Nephron progenitor cell (in vitro differentiated cells): ENCODE measurements around the gene OR5H14.

Experiments used
- DNase-seq: peaks from one replicate; pipeline ENCODE4 v3.0.0; 2021
- H3K27ac Mint-ChIP-seq: 2 replicates; pipeline ENCODE4 v1.8.0; 2021; ENCODE audit warnings: mild to moderate bottlenecking, moderate library complexity, mixed read lengths
- H3K27me3 Mint-ChIP-seq: 2 replicates; pipeline ENCODE4 v1.8.0; 2021; ENCODE audit warnings: mild to moderate bottlenecking, low read depth, mixed read lengths; ENCODE audit not compliant: poor library complexity
- H3K36me3 Mint-ChIP-seq: 2 replicates; pipeline ENCODE4 v1.8.0; 2021; ENCODE audit warnings: low read depth, mixed read lengths
- H3K4me1 Mint-ChIP-seq: 2 replicates; pipeline ENCODE4 v1.8.0; 2021; ENCODE audit warnings: mixed read lengths
- H3K4me3 Mint-ChIP-seq: 2 replicates; pipeline ENCODE4 v1.8.0; 2021; ENCODE audit warnings: mild to moderate bottlenecking, moderate library complexity, mixed read lengths
- H3K9me3 Mint-ChIP-seq: 2 replicates; pipeline ENCODE4 v1.8.0; 2021; ENCODE audit warnings: mild to moderate bottlenecking, moderate library complexity, mixed read lengths
- TF ChIP-seq, protein P1 (sequence below): fragments of 200-600 bp; sonication (generic); IDR thresholded peaks from 2 replicates; pipeline ENCODE4 v1.5.0; 2021; ENCODE audit warnings: antibody characterized with exemption

Gene OR5H14

GRCh38 chr3:98151241-98151640, 4.0 kb downstream of the OR5H14 start:
- H3K4me1 Mint-ChIP-seq: no peaks in the 10 kb centered on the region
- no peaks in the 10 kb centered on the region for H3K27me3 Mint-ChIP-seq
- TF ChIP-seq, protein P1, sequence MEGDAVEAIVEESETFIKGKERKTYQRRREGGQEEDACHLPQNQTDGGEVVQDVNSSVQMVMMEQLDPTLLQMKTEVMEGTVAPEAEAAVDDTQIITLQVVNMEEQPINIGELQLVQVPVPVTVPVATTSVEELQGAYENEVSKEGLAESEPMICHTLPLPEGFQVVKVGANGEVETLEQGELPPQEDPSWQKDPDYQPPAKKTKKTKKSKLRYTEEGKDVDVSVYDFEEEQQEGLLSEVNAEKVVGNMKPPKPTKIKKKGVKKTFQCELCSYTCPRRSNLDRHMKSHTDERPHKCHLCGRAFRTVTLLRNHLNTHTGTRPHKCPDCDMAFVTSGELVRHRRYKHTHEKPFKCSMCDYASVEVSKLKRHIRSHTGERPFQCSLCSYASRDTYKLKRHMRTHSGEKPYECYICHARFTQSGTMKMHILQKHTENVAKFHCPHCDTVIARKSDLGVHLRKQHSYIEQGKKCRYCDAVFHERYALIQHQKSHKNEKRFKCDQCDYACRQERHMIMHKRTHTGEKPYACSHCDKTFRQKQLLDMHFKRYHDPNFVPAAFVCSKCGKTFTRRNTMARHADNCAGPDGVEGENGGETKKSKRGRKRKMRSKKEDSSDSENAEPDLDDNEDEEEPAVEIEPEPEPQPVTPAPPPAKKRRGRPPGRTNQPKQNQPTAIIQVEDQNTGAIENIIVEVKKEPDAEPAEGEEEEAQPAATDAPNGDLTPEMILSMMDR: no peak
- no peaks in the 10 kb centered on the region for H3K9me3 Mint-ChIP-seq
- H3K36me3 Mint-ChIP-seq: no peaks in the 10 kb centered on the region
- no peak overlapping the region for H3K27ac Mint-ChIP-seq
- H3K4me3 Mint-ChIP-seq: no peak overlapping the region
- DNase-seq: no peak

DNA sequence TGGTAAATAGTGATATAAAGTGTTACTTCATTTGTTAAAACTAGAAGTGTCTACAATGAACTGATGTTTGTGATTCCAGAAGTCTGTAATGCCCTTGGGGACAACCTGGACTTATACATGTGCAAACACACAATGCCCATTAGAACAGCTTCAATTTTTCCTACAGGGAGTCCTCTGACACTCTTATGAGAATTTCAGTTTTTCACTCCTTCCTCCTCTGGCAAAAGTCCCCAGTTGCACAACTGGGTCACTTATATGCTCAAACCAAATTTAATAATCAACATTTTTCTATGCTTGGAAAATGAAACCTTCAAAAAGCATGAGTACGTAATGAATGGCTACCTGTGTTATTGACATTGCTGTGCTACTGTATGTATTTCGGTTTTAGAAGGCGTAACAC, 19.1 kb downstream of the OR5H14 start, which contains the start of gene OR5H15:
Gene OR5H15, plus strand, starts transcription at position 301 of the 400 bp plus-strand sequence. CDS start 2,004 bp downstream, outside the sequence.
- no peak for DNase-seq
- Mint-ChIP-seq H3K4me1 (no peaks in the 10 kb centered on the region), H3K27me3 (no peaks in the 10 kb centered on the region), H3K4me3 (no peak within 1 kb of the TSS), H3K9me3 (no peaks in the 10 kb centered on the region), H3K27ac (no peak within 1 kb of the TSS), H3K36me3 (no peaks in the 10 kb centered on the region)
- TF ChIP-seq, protein P1: no peak

DNA sequence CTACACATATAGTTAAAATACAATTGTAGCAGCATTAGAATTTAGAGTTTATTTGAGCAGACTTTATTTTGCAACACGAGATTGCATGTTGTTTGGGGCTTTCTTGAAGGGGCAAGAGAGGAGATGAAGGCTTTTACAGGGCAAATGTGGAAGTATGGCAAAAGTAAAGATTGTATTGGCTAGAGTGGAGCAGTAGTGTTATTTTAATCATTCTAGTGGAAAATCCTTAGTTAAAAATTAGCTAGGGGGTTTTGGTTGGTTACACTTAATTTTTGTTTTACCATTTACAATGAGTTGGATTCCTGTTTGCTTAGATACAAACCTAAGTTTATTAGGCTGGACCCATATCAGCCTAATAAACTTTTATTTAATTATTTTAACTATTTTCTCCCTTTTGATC, 23.8 kb downstream of the OR5H14 start:
- no peak for DNase-seq
- TF ChIP-seq, protein P1: no peak
- H3K27me3 Mint-ChIP-seq: no peaks in the 10 kb centered on the region
- H3K4me1 Mint-ChIP-seq: no peaks in the 10 kb centered on the region
- no peak overlapping the region for H3K4me3 Mint-ChIP-seq
- peaks cover 18% of the 10 kb centered on the region for H3K9me3 Mint-ChIP-seq
- H3K36me3 Mint-ChIP-seq: no peaks in the 10 kb centered on the region
- no peak overlapping the region for H3K27ac Mint-ChIP-seq

- no peaks in the 10 kb centered on the region for H3K36me3 Mint-ChIP-seq
- peaks cover 30% of the 10 kb centered on the region for H3K9me3 Mint-ChIP-seq
- DNase-seq: no peak
- no peak overlapping the region for H3K27ac Mint-ChIP-seq
- H3K27me3 Mint-ChIP-seq: no peaks in the 10 kb centered on the region
- TF ChIP-seq, protein P1: no peak
- no peak overlapping the region for H3K4me3 Mint-ChIP-seq
- H3K4me1 Mint-ChIP-seq: no peaks in the 10 kb centered on the region
Measured at GRCh38 chr3:98172621-98173020, 25.3 kb downstream of the OR5H14 start.

- TF ChIP-seq, protein P1: no peak
- no peaks in the 10 kb centered on the region for H3K36me3 Mint-ChIP-seq
- H3K4me1 Mint-ChIP-seq: no peaks in the 10 kb centered on the region
- H3K4me3 Mint-ChIP-seq: no peak overlapping the region
- no peak overlapping the region for H3K27ac Mint-ChIP-seq
- H3K9me3 Mint-ChIP-seq: peaks cover 26% of the 10 kb centered on the region
- no peak for DNase-seq
- no peaks in the 10 kb centered on the region for H3K27me3 Mint-ChIP-seq
Measured at GRCh38 chr3:98180319-98180890, 33.1 kb downstream of the OR5H14 start.

DNA sequence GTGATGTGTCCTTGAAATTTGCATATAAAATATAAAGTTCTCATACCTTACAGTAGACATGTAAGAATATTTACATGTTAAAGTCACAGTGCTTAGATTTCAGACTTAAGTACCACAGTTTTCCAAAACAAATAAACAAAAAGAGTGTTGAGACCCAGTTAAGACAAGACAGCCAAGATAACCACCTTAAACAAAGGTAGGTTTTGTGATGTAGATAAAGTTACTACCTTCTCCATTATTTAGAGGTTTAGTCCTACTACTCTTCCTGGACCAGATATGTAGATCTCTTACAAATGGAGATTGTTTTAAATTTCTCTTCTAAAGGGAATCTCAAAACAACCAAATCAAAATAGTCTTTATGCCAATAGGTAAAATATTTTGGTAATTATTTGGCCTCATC, 34.9 kb downstream of the OR5H14 start:
- no peaks in the 10 kb centered on the region for H3K36me3 Mint-ChIP-seq
- H3K27me3 Mint-ChIP-seq: no peaks in the 10 kb centered on the region
- H3K4me3 Mint-ChIP-seq: no peak overlapping the region
- no peaks in the 10 kb centered on the region for H3K4me1 Mint-ChIP-seq
- DNase-seq: no peak
- TF ChIP-seq, protein P1: no peak
- H3K27ac Mint-ChIP-seq: no peak overlapping the region
- H3K9me3 Mint-ChIP-seq: peaks cover 10% of the 10 kb centered on the region
